Body of pancreas (tissue), 4 donors: ENCODE data around the gene C16orf92.
A peak's percentile ranks its signal among the peaks of the same experiment; 100 is the strongest.

Experiments used
- POLR2A ChIP-seq, 3 donors: fragments of 450-650 bp; IDR thresholded peaks; one replicate each; pipeline ENCODE4 v1.6.1; 2016; ENCODE audit warnings: antibody characterized with exemption in 3 of 3, mild to moderate bottlenecking in 2 of 3
- TF ChIP-seq, protein P1 (sequence below), 7 experiments: fragments of 450-650 bp in 4 of 7; fragments of 200-600 bp in 3 of 7; sonication (generic) in 3 of 7; IDR thresholded peaks; one replicate each; pipeline ENCODE4 v1.5.1; 2016 to 2019; ENCODE audit warnings: antibody characterized with exemption in 7 of 7

DNA sequence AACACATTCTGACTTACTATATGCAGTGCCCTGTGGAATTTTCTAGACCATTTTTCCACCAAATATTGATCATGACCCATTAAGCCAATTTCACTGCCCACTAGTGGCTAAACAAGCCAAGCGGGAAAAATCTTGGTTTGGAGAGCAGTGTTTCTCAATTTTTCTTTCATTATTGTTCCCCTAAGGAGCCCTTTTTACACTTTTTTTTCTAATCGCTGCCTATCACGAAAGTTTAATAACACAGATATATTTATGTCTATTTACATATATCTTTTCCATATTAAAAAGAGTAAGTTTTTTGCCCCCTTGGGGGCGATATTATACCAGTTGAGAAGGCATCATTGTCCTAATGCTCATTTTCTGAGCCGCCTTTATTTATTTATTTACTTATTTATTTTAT is 18.8 kb downstream of the C16orf92 start:
- TF ChIP-seq, protein P1, sequence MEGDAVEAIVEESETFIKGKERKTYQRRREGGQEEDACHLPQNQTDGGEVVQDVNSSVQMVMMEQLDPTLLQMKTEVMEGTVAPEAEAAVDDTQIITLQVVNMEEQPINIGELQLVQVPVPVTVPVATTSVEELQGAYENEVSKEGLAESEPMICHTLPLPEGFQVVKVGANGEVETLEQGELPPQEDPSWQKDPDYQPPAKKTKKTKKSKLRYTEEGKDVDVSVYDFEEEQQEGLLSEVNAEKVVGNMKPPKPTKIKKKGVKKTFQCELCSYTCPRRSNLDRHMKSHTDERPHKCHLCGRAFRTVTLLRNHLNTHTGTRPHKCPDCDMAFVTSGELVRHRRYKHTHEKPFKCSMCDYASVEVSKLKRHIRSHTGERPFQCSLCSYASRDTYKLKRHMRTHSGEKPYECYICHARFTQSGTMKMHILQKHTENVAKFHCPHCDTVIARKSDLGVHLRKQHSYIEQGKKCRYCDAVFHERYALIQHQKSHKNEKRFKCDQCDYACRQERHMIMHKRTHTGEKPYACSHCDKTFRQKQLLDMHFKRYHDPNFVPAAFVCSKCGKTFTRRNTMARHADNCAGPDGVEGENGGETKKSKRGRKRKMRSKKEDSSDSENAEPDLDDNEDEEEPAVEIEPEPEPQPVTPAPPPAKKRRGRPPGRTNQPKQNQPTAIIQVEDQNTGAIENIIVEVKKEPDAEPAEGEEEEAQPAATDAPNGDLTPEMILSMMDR (IDR thresholded peaks at IDR 0.05): peak in 6 of 7 experiments; percentile 38 to 66 (median 54)
- TF ChIP-seq POLR2A (IDR thresholded peaks at IDR 0.05): no peak
